Calu3 (cell line): ENCODE results near the gene PTPRO. TPM values are rescaled to one million over a fixed set of nuclear protein-coding genes. Genes with fewer than 3 reads are reported as not detected.

Experiments
- BruUV-seq: library from RNA; stranded (reverse); fragments of 400-500 nt; replicated peaks from 2 replicates; lab custom pipeline; 2021; lab: Mats Ljungman, UMichigan
- CTCF ChIA-PET: fragments of 300-600 bp; sonication (Branson Sonifier 250); formaldehyde crosslinking; loops from one replicate; lab custom pipeline; 2022; ENCODE audit warnings: antibody characterized with exemption; lab: Charles Lee
- DNase-seq: peaks from one replicate; pipeline ENCODE4 v3.0.0; 2022
- H3K27ac Mint-ChIP-seq: one replicate; pipeline ENCODE4 v1.8.0; 2022; ENCODE audit warnings: mixed read lengths; ENCODE audit not compliant: unreplicated experiment
- H3K27me3 Mint-ChIP-seq: one replicate; pipeline ENCODE4 v1.8.0; 2022; ENCODE audit warnings: mixed read lengths; ENCODE audit not compliant: unreplicated experiment
- H3K36me3 Mint-ChIP-seq: one replicate; pipeline ENCODE4 v1.8.0; 2022; ENCODE audit warnings: mild to moderate bottlenecking, moderate library complexity, mixed read lengths; ENCODE audit not compliant: insufficient read depth, unreplicated experiment
- H3K4me1 Mint-ChIP-seq: one replicate; pipeline ENCODE4 v1.8.0; 2022; ENCODE audit warnings: mild to moderate bottlenecking, low read depth, mixed read lengths; ENCODE audit not compliant: unreplicated experiment
- H3K4me3 Mint-ChIP-seq: one replicate; pipeline ENCODE4 v1.8.0; 2022; ENCODE audit warnings: mild to moderate bottlenecking, low read depth, moderate library complexity, mixed read lengths; ENCODE audit not compliant: unreplicated experiment
- H3K9me3 Mint-ChIP-seq: one replicate; pipeline ENCODE4 v1.8.0; 2022; ENCODE audit warnings: low read depth, mixed read lengths; ENCODE audit not compliant: unreplicated experiment
- CTCF ChIP-seq: fragments of 200-600 bp; IDR thresholded peaks from one replicate; pipeline ENCODE4 v1.8.0; 2022; ENCODE audit warnings: antibody characterized with exemption; ENCODE audit not compliant: unreplicated experiment
- intact Hi-C: fragments of 100-400 bp; cut with micrococcal nuclease; formaldehyde crosslinking; loops from one replicate; pipeline ENCODE4 v1.10.0; 2022; ENCODE audit not compliant: unreplicated experiment
- total RNA-seq: library from RNA; stranded (reverse); gene quantifications from 2 replicates; pipeline ENCODE4 v1.2.3, GENCODE V29; 2022

Gene PTPRO
- total RNA-seq, 1 experiment from 2014 or later = not detected

DNA sequence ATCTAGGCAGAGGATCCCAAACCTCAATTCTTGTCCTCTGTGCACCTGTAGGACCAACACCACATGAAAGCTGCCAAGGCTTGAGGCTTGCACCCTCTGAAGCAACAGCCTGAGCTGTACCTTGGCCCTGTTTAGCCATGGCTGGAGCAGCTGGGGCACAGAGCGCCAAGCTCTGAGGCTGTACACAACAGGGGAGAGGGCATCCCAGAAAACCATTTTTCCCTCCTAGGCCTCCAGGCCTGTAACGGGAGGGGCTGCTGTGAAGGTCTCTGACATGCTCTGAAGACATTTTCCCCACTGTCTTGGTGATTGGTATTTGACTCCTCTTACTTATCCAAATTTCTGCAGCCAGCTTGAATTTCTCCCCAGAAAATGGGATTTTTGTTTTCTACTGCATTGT lies 22.4 kb upstream of the PTPRO start:
- H3K9me3 Mint-ChIP-seq = peaks cover 9% of the 10 kb centered on the region
- DNase-seq = no peak
- no TSS peak for BruUV-seq
- no peak for TF ChIP-seq CTCF
- CTCF ChIA-PET = no interaction called here
- H3K4me1 Mint-ChIP-seq = no peaks in the 10 kb centered on the region
- no peak overlapping the region for H3K4me3 Mint-ChIP-seq
- intact Hi-C loops = no loop called here
- no peaks in the 10 kb centered on the region for H3K27me3 Mint-ChIP-seq
- no peak overlapping the region for H3K27ac Mint-ChIP-seq
- H3K36me3 Mint-ChIP-seq = no peaks in the 10 kb centered on the region

DNA sequence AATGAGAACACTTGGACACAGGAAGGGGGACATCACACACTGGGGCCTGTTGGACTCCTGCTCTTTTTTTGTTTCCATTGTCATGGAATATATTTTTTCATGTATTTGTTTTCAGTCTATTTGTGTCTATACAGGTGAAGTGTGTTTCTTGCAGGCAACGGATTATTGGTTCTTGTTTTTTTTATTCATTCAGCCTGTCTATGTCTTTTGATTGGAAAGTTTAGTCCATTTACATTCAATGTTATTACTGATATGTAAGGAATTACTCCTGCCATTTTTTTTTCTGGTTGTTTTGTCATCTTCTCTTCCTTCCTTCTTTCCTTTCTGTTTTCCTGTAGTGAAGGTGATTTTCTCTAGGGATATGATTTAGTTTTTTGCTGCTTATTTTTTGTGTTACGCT lies 18.0 kb upstream of the PTPRO start:
- Mint-ChIP-seq H3K27ac (no peak overlapping the region), H3K36me3 (no peaks in the 10 kb centered on the region), H3K4me3 (no peak overlapping the region), H3K9me3 (peaks cover 9% of the 10 kb centered on the region), H3K27me3 (no peaks in the 10 kb centered on the region), H3K4me1 (no peaks in the 10 kb centered on the region)
- no TSS peak for BruUV-seq
- intact Hi-C loops = no loop called here
- DNase-seq = no peak
- TF ChIP-seq CTCF = no peak
- CTCF ChIA-PET = no interaction called here

DNA sequence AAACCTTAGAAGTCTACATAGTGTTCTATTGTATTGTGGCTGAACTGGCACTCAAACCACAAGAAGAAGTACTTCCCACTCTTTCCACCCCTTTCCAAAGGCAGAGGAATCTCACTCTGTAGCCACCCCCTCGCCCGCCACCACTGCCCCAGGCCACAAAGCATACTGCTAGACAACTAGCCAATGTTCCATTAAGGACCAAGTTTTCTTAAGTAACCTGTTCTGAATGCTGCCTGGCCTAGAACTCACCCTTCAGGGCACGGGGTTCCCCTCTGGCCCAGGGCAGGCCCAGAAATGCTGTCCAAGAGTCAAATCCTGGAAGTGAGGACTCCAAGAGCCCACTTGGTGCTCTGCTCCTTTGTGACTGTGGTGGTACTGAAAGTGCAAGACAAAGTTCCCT lies 15.7 kb upstream of the PTPRO start:
- no peak for TF ChIP-seq CTCF
- DNase-seq = no peak
- no peaks in the 10 kb centered on the region for H3K4me1 Mint-ChIP-seq
- no peak overlapping the region for H3K27ac Mint-ChIP-seq
- peaks cover 4% of the 10 kb centered on the region for H3K9me3 Mint-ChIP-seq
- H3K36me3 Mint-ChIP-seq = no peaks in the 10 kb centered on the region
- H3K4me3 Mint-ChIP-seq = no peak overlapping the region
- H3K27me3 Mint-ChIP-seq = peaks cover 12% of the 10 kb centered on the region
- no TSS peak for BruUV-seq
- intact Hi-C loops = no loop called here
- CTCF ChIA-PET = no interaction called here

- no peaks in the 10 kb centered on the region for H3K36me3 Mint-ChIP-seq
- no peak overlapping the region for H3K27ac Mint-ChIP-seq
- peaks cover 16% of the 10 kb centered on the region for H3K27me3 Mint-ChIP-seq
- H3K4me3 Mint-ChIP-seq = no peak overlapping the region
- no peak for DNase-seq
- no peak for TF ChIP-seq CTCF
- BruUV-seq = no TSS peak
- CTCF ChIA-PET = no interaction called here
- peaks cover 4% of the 10 kb centered on the region for H3K9me3 Mint-ChIP-seq
- no peaks in the 10 kb centered on the region for H3K4me1 Mint-ChIP-seq
- intact Hi-C loops = no loop called here
These were observed 15.2 kb upstream of the PTPRO start for GRCh38 chr12:15307079-15307478.

GRCh38 chr12:15318841-15319240 lies 3.5 kb upstream of the PTPRO start:
- no peaks in the 10 kb centered on the region for H3K4me1 Mint-ChIP-seq
- H3K27ac Mint-ChIP-seq = no peak overlapping the region
- no TSS peak for BruUV-seq
- DNase-seq = no peak
- peaks cover 25% of the 10 kb centered on the region for H3K27me3 Mint-ChIP-seq
- CTCF ChIA-PET = no interaction called here
- no peak overlapping the region for H3K4me3 Mint-ChIP-seq
- H3K9me3 Mint-ChIP-seq = no peaks in the 10 kb centered on the region
- peaks cover 14% of the 10 kb centered on the region for H3K36me3 Mint-ChIP-seq
- no peak for TF ChIP-seq CTCF
- intact Hi-C loops = no loop called here
